ENCODE measurements around the gene OLFML2A. TPM values are rescaled to one million over a fixed set of nuclear protein-coding genes. Genes with fewer than 3 reads are reported as not detected.
A peak's percentile ranks its signal among the peaks of the same experiment; 100 is the strongest.

Gene OLFML2A
- total and polyA plus RNA-seq, 7 donors: 0.46 to 147 (median 60.0) TPM

DNA sequence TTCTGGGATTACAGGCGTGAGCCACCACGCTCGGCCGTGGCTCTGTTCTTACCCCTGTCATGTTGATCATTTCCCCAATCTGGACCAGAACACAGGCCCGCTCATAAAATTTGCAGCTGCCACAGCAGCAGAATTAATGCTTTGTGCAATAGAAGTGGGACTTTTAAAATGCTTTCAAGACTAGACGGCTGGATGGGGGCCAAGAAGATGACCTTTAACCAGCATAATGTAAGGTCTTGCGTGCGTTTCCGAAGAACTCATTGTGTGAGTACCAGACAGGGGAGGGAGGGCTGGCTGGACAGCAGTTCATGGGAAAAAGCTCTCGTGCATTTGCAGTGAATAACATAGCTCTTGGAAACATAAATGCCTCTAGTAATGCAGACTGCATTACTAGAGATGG is 72.9 kb downstream of the OLFML2A start:
- 15 to 53% methylated on average over 10 of the region's 10 CpGs for WGBS, 2 donors
- Histone ChIP-seq H3K9me3 (no peaks in the 10 kb centered on the region), H3K27me3 (no peaks in the 10 kb centered on the region), H3K4me1 (peaks cover 0 to 27% (median 20%) of the 10 kb centered on the region in 4 donors), H3K27ac (peak overlapping the region in 2 of 4 donors; percentile 17 to 18), H3K36me3 (no peaks in the 10 kb centered on the region), H3K4me3 (no peak overlapping the region)
- intact Hi-C loops (cut with DNase I): loop anchor here (10.0 kb wide), 1 partner anchor 235 kb away; no protein-coding TSS in a partner anchor
- TF ChIP-seq EP300 (IDR thresholded peaks at IDR 0.05): no peak
- TF ChIP-seq, protein P1, sequence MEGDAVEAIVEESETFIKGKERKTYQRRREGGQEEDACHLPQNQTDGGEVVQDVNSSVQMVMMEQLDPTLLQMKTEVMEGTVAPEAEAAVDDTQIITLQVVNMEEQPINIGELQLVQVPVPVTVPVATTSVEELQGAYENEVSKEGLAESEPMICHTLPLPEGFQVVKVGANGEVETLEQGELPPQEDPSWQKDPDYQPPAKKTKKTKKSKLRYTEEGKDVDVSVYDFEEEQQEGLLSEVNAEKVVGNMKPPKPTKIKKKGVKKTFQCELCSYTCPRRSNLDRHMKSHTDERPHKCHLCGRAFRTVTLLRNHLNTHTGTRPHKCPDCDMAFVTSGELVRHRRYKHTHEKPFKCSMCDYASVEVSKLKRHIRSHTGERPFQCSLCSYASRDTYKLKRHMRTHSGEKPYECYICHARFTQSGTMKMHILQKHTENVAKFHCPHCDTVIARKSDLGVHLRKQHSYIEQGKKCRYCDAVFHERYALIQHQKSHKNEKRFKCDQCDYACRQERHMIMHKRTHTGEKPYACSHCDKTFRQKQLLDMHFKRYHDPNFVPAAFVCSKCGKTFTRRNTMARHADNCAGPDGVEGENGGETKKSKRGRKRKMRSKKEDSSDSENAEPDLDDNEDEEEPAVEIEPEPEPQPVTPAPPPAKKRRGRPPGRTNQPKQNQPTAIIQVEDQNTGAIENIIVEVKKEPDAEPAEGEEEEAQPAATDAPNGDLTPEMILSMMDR (IDR thresholded peaks at IDR 0.05): no peak
- TF ChIP-seq POLR2AphosphoS5 (IDR thresholded peaks at IDR 0.05): peak in 1 of 4 donors; percentile 22
- no peak for TF ChIP-seq POLR2A (IDR thresholded peaks at IDR 0.05)
- peak; percentile 70 for DNase-seq

DNA sequence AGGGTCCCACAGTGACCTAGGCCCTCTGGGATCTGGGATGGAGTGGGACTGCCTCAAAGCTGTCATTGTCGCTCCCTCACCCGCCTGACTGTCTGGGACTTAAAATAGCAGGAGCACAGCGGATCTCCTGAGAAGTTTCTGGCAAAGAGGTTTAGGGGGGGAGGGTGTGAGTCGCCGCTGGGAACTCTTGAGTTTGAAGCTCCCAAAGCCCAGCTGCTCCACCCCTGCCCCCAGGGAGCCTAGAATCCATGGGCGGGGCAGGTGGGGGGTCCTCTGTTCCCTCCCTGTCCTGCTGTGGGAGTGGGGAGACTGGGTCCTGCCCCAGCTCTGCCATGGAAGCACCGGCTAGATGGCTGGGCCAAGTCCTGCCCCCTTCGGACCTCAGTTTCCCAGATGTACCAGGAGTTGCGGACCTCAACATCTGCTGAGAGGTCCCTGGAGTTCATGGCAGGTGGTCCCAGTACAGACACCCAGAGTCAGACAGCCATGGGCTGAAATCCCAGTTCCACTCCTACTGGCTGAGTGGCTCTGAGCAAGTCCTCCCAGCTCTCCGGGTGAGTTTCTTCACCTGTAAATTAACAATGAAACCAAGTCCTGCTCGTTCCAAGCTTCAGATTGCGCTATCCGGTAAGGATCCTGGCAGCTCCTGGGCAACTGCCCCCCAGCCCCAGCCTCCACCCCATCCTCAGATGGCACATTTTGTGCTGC is 75.3 kb downstream of the OLFML2A start:
- Histone ChIP-seq H3K27me3 (no peaks in the 10 kb centered on the region), H3K9me3 (no peaks in the 10 kb centered on the region), H3K36me3 (peaks cover 0 to 11% (median 3%) of the 10 kb centered on the region in 4 donors), H3K4me1 (peaks cover 0 to 27% (median 20%) of the 10 kb centered on the region in 4 donors), H3K27ac (peak overlapping the region in 2 of 4 donors; percentile 57 to 69), H3K4me3 (peak overlapping the region in 2 of 4 donors; percentile 8 to 55)
- WGBS, 2 donors: 73 to 76% methylated on average over 13 of the region's 13 CpGs
- intact Hi-C loops (cut with DNase I): loop anchor here (10.0 kb wide), 1 partner anchor 237 kb away; no protein-coding TSS in a partner anchor
- no peak for TF ChIP-seq EP300 (IDR thresholded peaks at IDR 0.05)
- peak in 1 of 4 donors; percentile 4 for TF ChIP-seq POLR2AphosphoS5 (IDR thresholded peaks at IDR 0.05)
- DNase-seq: no peak

DNA sequence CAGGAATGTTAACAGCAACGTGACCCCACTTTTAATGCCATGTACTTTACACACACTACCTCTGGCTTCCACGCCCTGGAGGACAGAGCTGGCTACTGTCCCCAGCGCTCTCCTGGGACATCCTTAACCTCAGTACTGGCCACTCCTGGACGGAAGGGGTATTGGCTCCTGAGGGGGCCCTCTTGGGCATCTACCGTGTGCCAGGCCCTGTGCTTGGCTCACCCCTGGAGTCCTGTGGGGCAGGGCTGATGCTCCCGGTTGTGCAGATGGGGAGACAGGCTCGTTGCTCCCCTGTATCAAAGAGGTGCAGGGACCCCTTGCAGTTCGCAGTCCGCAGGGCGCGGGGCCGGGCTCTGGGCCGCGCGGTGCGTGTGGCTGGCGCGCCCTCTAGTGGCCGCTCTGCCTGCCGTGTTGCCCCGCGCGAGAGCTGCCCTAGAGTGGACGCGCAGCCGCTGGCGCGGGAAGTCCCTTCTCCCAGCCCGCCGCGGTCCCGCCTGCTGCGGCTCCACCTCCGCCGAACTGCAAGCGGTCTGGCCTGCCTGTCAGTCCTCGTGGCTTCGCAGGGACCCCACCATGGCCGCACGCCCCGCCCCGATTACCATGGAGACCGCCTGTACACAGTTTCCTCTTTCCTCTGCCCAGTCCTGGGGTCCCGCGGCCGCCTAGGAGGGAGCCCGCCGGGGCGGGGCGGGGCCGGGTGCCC is 76.0 kb downstream of the OLFML2A start, which contains the start of gene WDR38:
Gene WDR38 (plus strand): TSS at position 632 of the 703 bp plus-strand sequence. CDS start 72 bp downstream, outside the sequence.
- peak within 1 kb of the TSS; percentile 55 to 69 (median 58) for H3K27ac ChIP-seq

DNA sequence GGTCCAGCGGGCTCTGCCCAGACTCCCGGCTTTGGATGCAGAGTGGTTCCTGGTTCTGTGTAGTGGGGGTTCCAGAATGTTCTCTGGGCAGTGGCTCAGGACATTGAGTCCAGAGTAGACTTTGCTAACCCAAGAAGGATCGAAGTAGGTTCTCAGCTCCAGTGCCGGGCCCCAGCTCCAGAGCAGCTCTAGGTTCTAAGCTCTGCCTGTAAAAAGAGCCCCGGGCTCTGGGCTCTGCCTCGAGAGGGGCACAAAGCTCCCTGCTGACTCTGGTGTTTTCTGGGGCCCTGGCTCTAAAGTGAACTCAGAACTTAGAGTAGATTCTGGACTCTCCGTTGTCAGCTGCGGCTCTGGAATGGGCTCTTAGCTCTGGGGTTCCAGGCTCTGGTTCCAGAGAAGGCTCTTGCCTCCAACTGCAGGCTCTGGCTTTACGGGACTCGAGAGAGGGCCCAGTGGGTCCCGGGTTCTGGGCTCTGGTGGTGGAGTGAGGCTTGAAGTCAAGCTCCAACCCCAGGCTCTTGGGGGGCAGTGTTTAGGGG is 76.7 kb downstream of the OLFML2A start:
- Histone ChIP-seq H3K4me1 (peaks cover 0 to 29% (median 20%) of the 10 kb centered on the region in 4 donors), H3K9me3 (no peaks in the 10 kb centered on the region), H3K27me3 (no peaks in the 10 kb centered on the region), H3K27ac (peak overlapping the region; percentile 55 to 69 (median 58)), H3K36me3 (peaks cover 3 to 25% (median 16%) of the 10 kb centered on the region in 4 donors), H3K4me3 (peak overlapping the region; percentile 28 to 55 (median 42))
- intact Hi-C loops (cut with DNase I): loop anchor here (1.0 to 10.0 kb wide), 2 partner anchors 79 to 239 kb away; no protein-coding TSS in a partner anchor
- DNase-seq: no peak
- WGBS, 2 donors: 52 to 71% methylated on average over 11 of the region's 11 CpGs
- no peak for TF ChIP-seq POLR2A (IDR thresholded peaks at IDR 0.05)
- TF ChIP-seq, protein P1 (IDR thresholded peaks at IDR 0.05): no peak
- TF ChIP-seq EP300 (IDR thresholded peaks at IDR 0.05): no peak
- no peak for TF ChIP-seq POLR2AphosphoS5 (IDR thresholded peaks at IDR 0.05)

More for the DNA sequence above, 76.0 kb downstream of the OLFML2A start, which contains the start of gene WDR38:
- TF ChIP-seq EP300 (IDR thresholded peaks at IDR 0.05) (no peak), POLR2AphosphoS5 (IDR thresholded peaks at IDR 0.05) (peak in 1 of 4 donors; percentile 2), POLR2A (IDR thresholded peaks at IDR 0.05) (no peak)
- TF ChIP-seq, protein P1 (IDR thresholded peaks at IDR 0.05): peak; percentile 99 to 100 (median 100)
- Histone ChIP-seq H3K36me3 (peaks cover 3 to 18% (median 10%) of the 10 kb centered on the region in 4 donors), H3K4me1 (peaks cover 0 to 27% (median 20%) of the 10 kb centered on the region in 4 donors), H3K9me3 (no peaks in the 10 kb centered on the region), H3K4me3 (peak within 1 kb of the TSS; percentile 28 to 55 (median 42)), H3K27me3 (no peaks in the 10 kb centered on the region)
- 1 to 2% methylated on average over 51 of the region's 51 CpGs for WGBS, 2 donors
- intact Hi-C loops (cut with DNase I): loop anchor here (1.0 to 10.0 kb wide), 2 partner anchors 79 to 238 kb away; no protein-coding TSS in a partner anchor
- DNase-seq: peak; percentile 85

Measured in sigmoid colon (tissue), 7 donors.